Neural cell (in vitro differentiated cells): ENCODE measurements around the gene FZD10. TPM values are rescaled to one million over a fixed set of nuclear protein-coding genes. Genes with fewer than 3 reads are reported as not detected.

Experiments
- H2AFZ ChIP-seq: fragments of 200-600, 300-800 bp; sonication (generic), shearing (Covaris generic); 2 replicates; pipeline ENCODE4 v1.6.0; 2014; ENCODE audit warnings: low read depth, mild to moderate bottlenecking, antibody characterized with exemption, low read length, moderate library complexity
- H3F3A ChIP-seq: fragments of 200-600 bp; shearing (Covaris generic); 2 replicates; pipeline ENCODE4 v1.6.1; 2016; ENCODE audit warnings: mild to moderate bottlenecking, moderate library complexity, mixed read lengths, antibody characterized with exemption, low read length; ENCODE audit not compliant: insufficient read depth, poor library complexity, severe bottlenecking
- H3K27ac ChIP-seq: fragments of 200-600, 300-800 bp; sonication (generic), shearing (Covaris generic); 2 replicates; pipeline ENCODE4 v1.5.1; 2014; ENCODE audit warnings: mild to moderate bottlenecking, low read length, moderate library complexity
- H3K27me3 ChIP-seq: fragments of 300-800, 200-600 bp; sonication (generic), shearing (Covaris generic); 2 replicates; pipeline ENCODE4 v1.6.0; 2014; ENCODE audit warnings: mild to moderate bottlenecking, low read depth, low read length, moderate library complexity; ENCODE audit not compliant: insufficient read depth
- H3K36me3 ChIP-seq: fragments of 300-800, 200-600 bp; sonication (generic), shearing (Covaris generic); 2 replicates; pipeline ENCODE4 v1.5.1; 2014; ENCODE audit warnings: mild to moderate bottlenecking, antibody characterized with exemption, low read length, moderate library complexity; ENCODE audit not compliant: insufficient read depth
- H3K4me2 ChIP-seq: fragments of 300-800, 200-600 bp; sonication (generic), shearing (Covaris generic); 2 replicates; pipeline ENCODE4 v1.6.0; 2014; ENCODE audit warnings: mild to moderate bottlenecking, low read length
- H3K4me3 ChIP-seq: fragments of 300-800, 200-600 bp; sonication (generic), shearing (Covaris generic); 2 replicates; pipeline ENCODE4 v1.5.1; 2014; ENCODE audit warnings: mild to moderate bottlenecking, low read length, moderate library complexity
- H3K79me2 ChIP-seq: fragments of 200-600 bp; shearing (Covaris generic); replicated peaks from 2 replicates; pipeline ENCODE4 v1.6.0; 2014; ENCODE audit warnings: mild to moderate bottlenecking, low read length, moderate library complexity; ENCODE audit not compliant: insufficient read depth
- H3K9ac ChIP-seq: fragments of 300-800, 200-600 bp; sonication (generic), shearing (Covaris generic); 2 replicates; pipeline ENCODE4 v1.6.1; 2016; ENCODE audit warnings: mild to moderate bottlenecking, low read length, mixed read lengths
- H3K9me2 ChIP-seq: fragments of 200-600 bp; shearing (Covaris generic); 2 replicates; pipeline ENCODE4 v1.6.1; 2016; ENCODE audit warnings: mild to moderate bottlenecking, low read length, mixed read lengths; ENCODE audit not compliant: insufficient read depth
- H3K9me3 ChIP-seq: fragments of 200-600, 300-800 bp; sonication (generic), shearing (Covaris generic); 2 replicates; pipeline ENCODE4 v1.6.1; 2016; ENCODE audit warnings: mild to moderate bottlenecking, mixed run types, low read length, moderate library complexity, mixed read lengths
- H4K20me1 ChIP-seq: fragments of 200-600 bp; shearing (Covaris generic); 2 replicates; pipeline ENCODE4 v1.6.1; 2016; ENCODE audit warnings: mild to moderate bottlenecking, mixed run types; ENCODE audit not compliant: insufficient read depth
- CTCF ChIP-seq: fragments of 450-650 bp; IDR thresholded peaks from 2 replicates; pipeline ENCODE4 v1.5.1; 2014; ENCODE audit warnings: antibody characterized with exemption, mild to moderate bottlenecking, moderate library complexity; ENCODE audit not compliant: poor library complexity, severe bottlenecking
- EP300 ChIP-seq: fragments of 450-650 bp; conservative IDR thresholded peaks from 2 replicates; pipeline ENCODE4 v1.6.1; 2014; ENCODE audit warnings: antibody characterized with exemption, mild to moderate bottlenecking, moderate library complexity; ENCODE audit not compliant: poor library complexity, severe bottlenecking
- EZH2 ChIP-seq: fragments of 200-600, 300-800 bp; shearing (Covaris generic), sonication (generic); IDR thresholded peaks from 2 replicates; pipeline ENCODE4 v1.6.1; 2014; ENCODE audit warnings: antibody characterized with exemption, low read length, borderline replicate concordance, mild to moderate bottlenecking; ENCODE audit not compliant: insufficient read depth, poor library complexity, severe bottlenecking
- MXI1 ChIP-seq: fragments of 450-650 bp; conservative IDR thresholded peaks from 2 replicates; pipeline ENCODE4 v1.6.1; 2014; ENCODE audit warnings: antibody characterized with exemption, mild to moderate bottlenecking; ENCODE audit not compliant: poor library complexity, severe bottlenecking
- POLR2AphosphoS5 ChIP-seq: IDR thresholded peaks from 2 replicates; pipeline ENCODE4 v1.6.1; 2012
- RAD21 ChIP-seq: fragments of 450-650 bp; conservative IDR thresholded peaks from 2 replicates; pipeline ENCODE4 v1.6.1; 2014; ENCODE audit warnings: antibody characterized with exemption, mild to moderate bottlenecking, moderate library complexity
- REST ChIP-seq: IDR thresholded peaks from 2 replicates; pipeline ENCODE4 v1.6.1; 2012; ENCODE audit warnings: borderline replicate concordance
- SMC3 ChIP-seq: fragments of 450-650 bp; conservative IDR thresholded peaks from 2 replicates; pipeline ENCODE4 v1.6.1; 2014; ENCODE audit warnings: antibody characterized with exemption, mild to moderate bottlenecking, moderate library complexity; ENCODE audit not compliant: poor library complexity
- TAF1 ChIP-seq: IDR thresholded peaks from 2 replicates; pipeline ENCODE4 v1.6.1; 2012; ENCODE audit warnings: low read depth
- polyA plus RNA-seq: library from polyadenylated mRNA; depleted of rRNA; stranded (reverse); fragments of >200 nt; gene quantifications from 2 replicates; pipeline ENCODE4 v1.2.3, GENCODE V29; 2014

FZD10 gene
- polyA plus RNA-seq, 1 donor from 2014 or later: not detected

- no peaks in the 10 kb centered on the region for H3K9me2 ChIP-seq
- no peak overlapping the region for H3K27ac ChIP-seq
- no peaks in the 10 kb centered on the region for H3K27me3 ChIP-seq
- TF ChIP-seq EZH2 (no peak), POLR2AphosphoS5 (no peak), EP300 (no peak), CTCF (no peak), RAD21 (no peak), SMC3 (no peak), MXI1 (no peak), REST (no peak), TAF1 (no peak)
- H3K9ac ChIP-seq: no peak overlapping the region
- no peak overlapping the region for H3K4me2 ChIP-seq
- H3F3A ChIP-seq: no peaks in the 10 kb centered on the region
- H4K20me1 ChIP-seq: no peaks in the 10 kb centered on the region
- no peaks in the 10 kb centered on the region for H3K36me3 ChIP-seq
- no peak overlapping the region for H3K4me3 ChIP-seq
- H3K79me2 ChIP-seq: no peaks in the 10 kb centered on the region
- H3K9me3 ChIP-seq: no peaks in the 10 kb centered on the region
- no peak overlapping the region for H2AFZ ChIP-seq
Measured at GRCh38 chr12:130137040-130138018, 24.9 kb upstream of the FZD10 start.

DNA sequence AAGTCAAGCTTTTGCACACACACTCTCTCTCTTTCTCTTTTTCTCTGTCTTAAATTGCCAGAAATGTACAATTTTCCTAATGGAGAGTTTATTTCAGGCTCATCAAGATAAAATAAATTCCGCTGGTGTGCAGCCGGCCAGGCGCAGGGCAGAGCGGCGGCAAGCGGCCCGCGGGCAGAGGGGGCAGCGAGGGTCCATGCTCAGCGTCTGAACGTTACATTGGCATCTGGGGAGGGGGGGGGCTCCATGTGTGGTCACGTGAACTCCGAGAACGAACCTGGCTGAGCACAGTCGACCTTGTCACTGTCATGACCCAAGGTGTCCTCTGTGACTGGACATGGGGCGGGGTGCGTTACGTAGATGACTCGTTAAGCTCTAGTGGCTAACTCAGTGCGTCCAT, 23.8 kb upstream of the FZD10 start:
- TF ChIP-seq MXI1 (no peak), REST (no peak), SMC3 (no peak), TAF1 (no peak), RAD21 (no peak), EP300 (no peak), POLR2AphosphoS5 (no peak), EZH2 (no peak), CTCF (no peak)
- Histone ChIP-seq H3K27me3 (no peaks in the 10 kb centered on the region), H3K27ac (no peak overlapping the region)

More for the DNA sequence above, 23.8 kb upstream of the FZD10 start:
- no peak overlapping the region for H3K4me2 ChIP-seq
- no peaks in the 10 kb centered on the region for H3K9me3 ChIP-seq
- H3K79me2 ChIP-seq: no peaks in the 10 kb centered on the region
- H4K20me1 ChIP-seq: no peaks in the 10 kb centered on the region
- H2AFZ ChIP-seq: no peak overlapping the region
- H3K9me2 ChIP-seq: no peaks in the 10 kb centered on the region
- no peak overlapping the region for H3K9ac ChIP-seq
- no peak overlapping the region for H3K4me3 ChIP-seq
- H3K36me3 ChIP-seq: no peaks in the 10 kb centered on the region
- no peaks in the 10 kb centered on the region for H3F3A ChIP-seq
